Right ventricle myocardium inferior (tissue), 1 donor: ENCODE results near the gene CCDC197. TPM values are rescaled to one million over a fixed set of nuclear protein-coding genes. Genes with fewer than 3 reads are reported as not detected.

ENCODE experiments used
- ATAC-seq: fragments of 200-7000 bp; cut with Tn5 transposase; one replicate; pipeline ENCODE4 v1.9.1; 2020; ENCODE audit warnings: mild to moderate bottlenecking, moderate library complexity
- DNase-seq: peaks from one replicate; pipeline ENCODE4 v3.0.0; 2021; ENCODE audit errors: missing footprints
- intact Hi-C: fragments of 100-400 bp; cut with DNase I; formaldehyde crosslinking; loops from one replicate; pipeline ENCODE4 v1.11.0; 2022
- total RNA-seq: library from RNA; stranded (reverse); fragmentation: NEBNext Ultra II Directional; extraction: Animal tissue kit (Norgen Biotek cat#: 25700); gene quantifications from one replicate; pipeline ENCODE4 v1.2.1, GENCODE V29; 2021
- donor health status: DM: no; HTN: yes; CAD: no; lungs with severe emphysema.

Gene CCDC197
- total RNA-seq, 1 donor from 2014 or later, result 0.84 TPM

GRCh38 chr14:94031161-94031882, 34.2 kb downstream of the CCDC197 start:
- DNase-seq (no peak), ATAC-seq (no peak)
- intact Hi-C loops, result no loop called here

GRCh38 chr14:94031883-94032279, 34.8 kb downstream of the CCDC197 start:
- intact Hi-C loops, result no loop called here
- ATAC-seq (no peak), DNase-seq (no peak)

GRCh38 chr14:94034886-94035285, 37.8 kb downstream of the CCDC197 start:
- no peak for ATAC-seq
- DNase-seq, result no peak
- intact Hi-C loops, result no loop called here

- DNase-seq (no peak), ATAC-seq (peak; percentile 86)
- intact Hi-C loops, result loop anchor here (1.0 to 2.0 kb wide), 2 partner anchors 100 to 144 kb away; no protein-coding TSS in a partner anchor
These were observed 39.4 kb downstream of the CCDC197 start for GRCh38 chr14:94036313-94037167.

GRCh38 chr14:94037954-94038353, 40.9 kb downstream of the CCDC197 start:
- intact Hi-C loops, result loop anchor here (2.0 kb wide), 1 partner anchor 143 kb away; no protein-coding TSS in a partner anchor
- ATAC-seq (no peak), DNase-seq (no peak)

GRCh38 chr14:94038510-94038909, 41.4 kb downstream of the CCDC197 start:
- DNase-seq, result no peak
- ATAC-seq, result no peak
- intact Hi-C loops, result no loop called here

GRCh38 chr14:94038921-94039629, 42.0 kb downstream of the CCDC197 start:
- ATAC-seq (no peak), DNase-seq (no peak)
- intact Hi-C loops, result no loop called here

- intact Hi-C loops, result loop anchor here (5.0 kb wide), 1 partner anchor 42 kb away; the partner anchor contains the start of genes DDX24 and IFI27L1
- ATAC-seq (no peak), DNase-seq (no peak)
These were observed 43.1 kb downstream of the CCDC197 start for GRCh38 chr14:94040247-94040646.

GRCh38 chr14:94040796-94041195, 43.7 kb downstream of the CCDC197 start:
- intact Hi-C loops, result loop anchor here (5.0 kb wide), 1 partner anchor 42 kb away; the partner anchor contains the start of genes DDX24 and IFI27L1
- no peak for ATAC-seq
- no peak for DNase-seq

GRCh38 chr14:94041551-94042346, 44.6 kb downstream of the CCDC197 start:
- intact Hi-C loops, result loop anchor here (5.0 kb wide), 1 partner anchor 41 kb away; the partner anchor contains the start of genes DDX24 and IFI27L1
- DNase-seq (no peak), ATAC-seq (peak; percentile 88)

GRCh38 chr14:94042433-94043091, 45.5 kb downstream of the CCDC197 start:
- intact Hi-C loops, result loop anchor here (5.0 kb wide), 1 partner anchor 40 kb away; the partner anchor contains the start of genes DDX24 and IFI27L1
- peak; percentile 33 for ATAC-seq
- DNase-seq, result no peak

GRCh38 chr14:94043111-94043755, 46.1 kb downstream of the CCDC197 start:
- intact Hi-C loops, result loop anchor here (5.0 kb wide), 1 partner anchor 39 kb away; the partner anchor contains the start of genes DDX24 and IFI27L1
- ATAC-seq (peak; percentile 18), DNase-seq (no peak)

GRCh38 chr14:94043756-94044475, 46.8 kb downstream of the CCDC197 start:
- intact Hi-C loops, result loop anchor here (5.0 kb wide), 1 partner anchor 38 kb away; the partner anchor contains the start of genes DDX24 and IFI27L1
- DNase-seq, result no peak
- no peak for ATAC-seq

GRCh38 chr14:94044476-94045091, 47.5 kb downstream of the CCDC197 start:
- intact Hi-C loops, result loop anchor here (5.0 kb wide), 1 partner anchor 38 kb away; the partner anchor contains the start of genes DDX24 and IFI27L1
- DNase-seq (no peak), ATAC-seq (no peak)

- ATAC-seq, result no peak
- no peak for DNase-seq
- intact Hi-C loops, result no loop called here
These were observed 48.0 kb downstream of the CCDC197 start for GRCh38 chr14:94045101-94045500.
